Left forelimb (tissue), 1 donor: ENCODE results near the gene DOCK11.

Source experiments
- DNase-seq: peaks from one replicate; pipeline ENCODE4 v3.0.0-alpha.2; 2018; ENCODE audit warnings: low spot score

Gene DOCK11

DNA sequence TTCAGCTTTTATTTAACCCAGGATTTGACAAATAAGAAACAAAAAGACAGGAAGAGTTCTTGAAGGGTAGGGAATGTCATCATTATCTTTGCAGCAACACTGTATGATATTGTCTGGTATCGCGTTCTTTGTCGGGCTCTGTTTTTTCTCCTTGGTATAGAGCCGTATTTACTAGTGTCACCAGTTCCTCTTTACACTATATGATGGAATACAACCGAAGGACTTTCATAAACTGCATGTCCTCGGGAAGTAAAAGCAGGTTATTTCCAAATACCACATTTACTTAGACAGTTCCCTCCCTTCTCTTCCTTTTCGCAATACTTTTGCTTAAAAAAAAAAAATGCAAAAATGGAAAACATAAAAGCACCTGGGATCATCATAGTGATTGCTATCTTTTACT is 135.2 kb downstream of the DOCK11 start:
- no peak for DNase-seq

DNA sequence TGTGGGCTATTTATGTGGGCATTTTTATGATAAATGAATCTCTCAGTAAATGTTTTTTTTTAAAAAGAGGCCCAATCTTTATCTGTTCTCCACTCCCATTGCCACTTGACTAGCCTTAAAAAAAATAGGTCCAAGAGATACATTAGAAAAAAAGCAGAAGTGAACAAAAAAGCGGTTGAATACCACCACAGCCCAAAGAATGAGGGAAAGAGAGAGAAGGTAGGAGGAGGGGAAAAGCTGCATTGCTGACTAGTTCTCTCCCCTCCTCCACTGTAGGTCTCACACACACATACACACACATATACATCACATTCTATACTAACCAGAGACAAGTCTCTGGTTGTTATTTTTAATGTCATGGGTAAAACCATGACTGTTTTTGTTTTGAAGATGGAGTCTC is 136.0 kb downstream of the DOCK11 start:
- DNase-seq, result no peak

DNA sequence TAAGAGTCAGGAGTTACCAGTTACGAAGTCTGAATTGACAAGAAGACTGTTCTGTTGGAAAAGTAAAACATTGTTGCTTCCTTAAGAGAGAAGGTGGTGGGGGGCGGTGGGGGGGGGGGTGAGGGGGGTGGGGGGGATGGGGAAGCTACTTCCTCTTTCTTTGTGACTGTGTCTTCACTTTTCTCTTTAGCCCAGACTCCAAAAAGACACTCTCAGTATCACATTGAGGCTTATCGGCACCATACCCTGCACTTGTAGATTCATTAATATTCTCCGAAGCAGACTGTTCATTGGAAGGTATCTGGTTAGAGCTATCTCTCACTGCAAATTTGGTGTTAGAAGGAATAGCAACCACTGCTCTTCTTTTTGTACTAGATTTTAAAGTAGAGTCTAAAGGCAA is 137.2 kb downstream of the DOCK11 start:
- DNase-seq, result no peak

DNA sequence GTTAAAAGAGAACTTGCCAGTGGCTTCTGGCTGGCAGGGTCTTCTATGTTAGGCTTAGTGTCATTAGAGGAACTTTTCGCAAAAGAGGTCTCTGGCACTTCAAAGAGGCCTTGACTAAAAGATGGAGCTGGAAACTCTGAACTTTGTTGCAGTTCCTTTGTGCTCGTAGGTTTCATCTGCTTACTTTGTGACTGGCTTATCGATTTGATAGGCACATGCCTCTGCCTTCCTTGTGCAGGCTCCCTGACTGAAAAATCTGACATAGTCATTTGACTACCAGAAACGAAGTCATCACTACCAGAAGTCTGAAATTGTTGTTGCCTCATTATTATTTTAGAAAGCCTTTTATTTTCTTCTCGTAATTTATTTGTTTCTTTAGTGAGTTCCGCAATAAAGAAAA is 137.9 kb downstream of the DOCK11 start:
- no peak for DNase-seq

DNA sequence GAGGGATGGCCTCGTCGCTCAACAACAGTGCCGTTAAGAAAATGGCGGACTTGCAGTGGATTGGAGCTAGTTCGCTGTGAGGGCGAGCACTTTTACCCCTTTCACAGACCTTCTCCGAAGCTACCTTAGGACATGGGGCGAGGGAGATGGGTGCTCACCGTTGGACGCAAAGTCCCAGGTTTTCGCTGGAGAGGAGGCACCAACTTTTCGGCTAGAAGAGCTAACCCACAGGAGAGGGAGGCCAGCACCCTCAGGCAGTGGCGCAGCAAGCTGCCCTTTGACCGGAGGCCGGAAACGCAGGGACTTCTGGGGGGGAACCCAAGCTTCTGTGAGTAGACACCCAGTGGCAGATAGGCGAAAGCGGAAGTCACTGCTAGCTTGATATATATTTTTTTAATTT is 138.7 kb downstream of the DOCK11 start:
- DNase-seq, result no peak

DNA sequence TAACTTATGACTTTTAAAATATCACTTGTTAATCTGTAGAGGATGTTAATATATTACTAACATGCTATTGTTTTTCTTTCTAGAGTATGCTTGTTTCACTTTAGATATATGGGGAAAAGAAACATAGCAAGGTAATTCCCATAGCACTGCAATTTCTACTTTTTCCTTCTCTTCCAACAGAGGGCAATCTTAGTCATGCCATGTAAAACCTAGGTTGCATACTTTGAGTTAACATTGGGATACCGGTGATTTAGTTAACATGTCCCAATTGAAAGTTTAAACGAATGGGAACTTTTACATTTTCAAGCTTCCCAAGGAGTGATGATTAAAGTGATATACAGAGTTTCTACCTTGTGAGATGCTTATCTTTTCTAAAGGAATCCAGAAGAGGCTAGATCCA is 142.4 kb downstream of the DOCK11 start:
- no peak for DNase-seq

DNA sequence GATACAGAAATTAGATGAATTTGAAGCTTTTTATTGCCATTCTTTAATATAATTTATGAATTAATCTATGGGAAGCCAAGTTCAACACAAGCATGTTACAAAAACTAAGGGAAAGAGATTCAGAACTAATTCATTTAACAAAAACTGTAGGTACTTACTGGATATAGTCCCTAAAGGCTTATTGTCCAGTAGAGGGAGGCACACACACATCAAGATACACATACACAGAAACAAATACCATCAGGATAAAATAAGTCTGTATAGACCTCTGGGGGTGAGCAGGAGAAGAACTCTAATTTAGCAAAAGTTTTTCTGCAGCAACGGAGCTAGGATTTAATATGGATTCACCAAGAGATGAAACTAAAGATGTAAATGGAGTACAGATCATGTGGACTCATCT is 148.8 kb downstream of the DOCK11 start:
- no peak for DNase-seq

DNA sequence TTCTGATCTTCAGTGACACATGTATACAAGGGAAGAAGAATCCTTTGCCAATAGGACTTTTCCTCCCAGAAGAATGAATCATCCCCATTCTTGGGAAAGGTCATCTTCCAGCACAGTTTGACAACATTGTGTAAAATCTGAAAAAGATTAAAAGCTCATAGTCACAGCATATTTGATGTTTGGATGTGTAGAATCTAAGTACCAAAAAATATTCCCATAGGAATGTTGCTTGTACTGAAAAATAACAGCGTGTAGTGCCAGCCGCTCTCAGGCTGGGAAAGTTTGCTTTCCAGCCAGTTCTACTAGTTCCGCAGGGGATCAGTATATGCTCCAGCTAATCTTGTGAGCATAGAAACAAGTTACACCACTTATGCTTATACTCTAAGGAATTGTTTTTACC is 157.1 kb downstream of the DOCK11 start:
- no peak for DNase-seq

DNA sequence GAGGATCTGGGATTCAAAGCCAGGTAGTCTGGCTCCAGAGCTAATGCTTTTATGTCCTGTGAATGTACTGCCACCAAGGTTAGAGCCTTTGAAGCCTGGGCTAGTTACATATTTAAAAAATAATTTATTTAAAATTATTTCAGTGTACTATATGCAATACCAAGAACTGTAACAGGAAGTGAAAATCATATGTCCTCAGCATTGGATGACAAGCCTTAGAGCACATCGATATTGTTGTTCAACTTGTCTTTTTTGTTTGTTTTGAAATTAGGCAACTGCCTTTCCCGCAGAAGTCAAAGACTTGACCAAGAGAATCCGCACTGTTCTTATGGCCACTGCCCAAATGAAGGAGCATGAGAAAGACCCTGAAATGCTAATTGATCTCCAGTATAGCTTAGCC is 158.7 kb downstream of the DOCK11 start:
- DNase-seq, result no peak

DNA sequence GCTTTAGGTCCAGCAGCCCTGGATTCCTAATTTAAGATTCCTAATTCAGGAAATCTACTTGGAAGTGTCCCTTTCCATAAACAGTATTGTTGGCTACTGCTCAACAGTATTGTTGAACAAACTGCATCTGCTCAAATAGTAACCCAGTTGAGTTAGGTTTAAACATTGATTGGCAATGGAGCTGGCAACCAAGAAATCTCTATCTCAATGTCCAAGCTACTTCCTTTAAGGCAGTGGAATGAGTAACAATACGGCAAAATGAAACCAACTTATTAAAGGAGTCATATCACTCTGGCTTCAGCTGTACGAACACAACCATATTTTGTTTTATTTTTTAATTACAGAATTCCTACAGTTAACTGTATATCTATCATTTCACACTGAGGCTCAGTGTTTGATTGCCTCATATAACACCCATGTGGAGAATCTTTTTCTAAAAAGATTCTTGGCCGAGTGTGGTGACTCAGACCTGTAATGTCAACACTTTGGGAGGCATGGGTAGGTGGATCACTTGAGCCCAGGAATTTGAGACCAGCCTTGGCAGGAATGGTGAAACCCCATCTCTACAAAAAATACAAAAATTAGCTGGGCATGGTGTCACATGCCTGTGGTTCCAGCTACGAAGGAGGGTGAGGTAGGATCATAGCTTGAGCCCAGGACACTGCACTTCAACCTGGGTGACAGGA is 160.1 kb downstream of the DOCK11 start:
- DNase-seq, result no peak

DNA sequence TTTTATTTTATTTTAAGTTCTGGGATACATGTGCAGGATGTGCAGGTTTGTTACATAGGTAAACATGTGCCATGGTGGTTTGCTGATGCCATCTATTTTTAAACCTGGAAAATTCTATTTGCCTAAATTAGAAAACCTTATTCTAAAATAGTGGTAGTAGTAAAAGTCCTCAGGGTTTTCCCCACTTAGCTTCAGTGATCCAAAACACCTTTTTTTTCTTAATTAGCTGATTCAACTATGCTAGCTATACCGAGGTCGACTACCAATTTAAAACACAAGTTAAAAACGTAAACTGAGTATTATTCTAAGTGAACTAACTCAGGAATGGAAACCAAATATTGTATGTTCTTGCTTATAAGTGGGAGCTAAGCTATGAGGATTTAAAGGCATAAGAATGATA is 161.8 kb downstream of the DOCK11 start:
- no peak for DNase-seq

DNA sequence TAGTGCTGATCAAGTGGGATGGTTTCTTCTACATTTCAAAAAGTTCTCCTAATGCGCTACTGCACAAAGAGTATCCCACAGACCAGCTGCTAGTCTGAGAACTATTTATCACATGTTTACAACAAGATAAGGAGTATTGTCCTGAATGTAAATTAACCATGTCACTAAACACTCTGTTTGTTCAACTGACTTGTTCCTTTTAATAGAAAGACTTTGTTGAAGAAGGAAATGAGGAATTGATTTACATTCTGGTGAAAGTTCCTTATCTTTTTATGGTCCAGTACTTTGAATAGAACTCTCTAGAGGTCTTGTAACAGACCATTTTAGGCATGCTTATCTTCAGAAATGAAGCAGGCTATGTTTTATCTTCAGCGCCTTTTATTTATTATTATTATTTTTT is 164.5 kb downstream of the DOCK11 start:
- no peak for DNase-seq

DNA sequence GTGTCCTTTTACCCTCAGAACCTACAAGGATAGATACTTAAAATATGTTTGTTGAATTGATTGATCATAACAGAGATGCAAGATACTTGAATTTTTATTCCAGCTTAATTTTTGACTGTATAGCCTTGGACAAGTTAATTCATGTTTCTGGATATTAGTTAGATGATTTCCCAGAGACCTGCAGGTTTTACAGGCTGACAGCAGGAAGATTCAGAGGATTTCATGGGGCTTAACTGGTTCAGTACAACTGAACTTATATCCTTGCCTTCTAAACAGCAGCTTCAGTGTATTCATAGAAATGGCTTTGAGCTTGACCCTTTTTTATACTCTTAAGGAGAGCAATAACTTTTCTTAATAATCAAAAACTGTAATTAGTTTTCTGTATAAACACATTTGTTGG is 169.6 kb downstream of the DOCK11 start:
- DNase-seq, result no peak

DNA sequence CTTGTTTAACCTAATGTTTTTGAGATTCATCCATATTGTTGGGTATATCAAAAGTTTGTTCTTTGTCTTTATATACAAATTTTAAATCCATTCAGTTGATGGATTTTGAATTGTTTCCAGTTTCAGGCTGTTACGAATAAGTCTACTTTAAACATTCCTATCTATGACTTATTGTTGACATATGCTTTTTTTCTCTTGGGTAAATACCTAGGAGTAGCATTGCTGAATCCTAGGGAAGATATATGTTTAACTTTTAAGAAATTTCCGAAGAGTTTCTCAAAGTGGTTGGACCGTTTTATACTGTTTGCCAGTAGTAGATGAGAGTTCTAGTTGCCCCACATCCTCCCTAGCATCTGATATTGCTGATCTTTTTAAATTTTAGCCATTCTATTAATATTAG is 170.9 kb downstream of the DOCK11 start:
- DNase-seq, result no peak

DNA sequence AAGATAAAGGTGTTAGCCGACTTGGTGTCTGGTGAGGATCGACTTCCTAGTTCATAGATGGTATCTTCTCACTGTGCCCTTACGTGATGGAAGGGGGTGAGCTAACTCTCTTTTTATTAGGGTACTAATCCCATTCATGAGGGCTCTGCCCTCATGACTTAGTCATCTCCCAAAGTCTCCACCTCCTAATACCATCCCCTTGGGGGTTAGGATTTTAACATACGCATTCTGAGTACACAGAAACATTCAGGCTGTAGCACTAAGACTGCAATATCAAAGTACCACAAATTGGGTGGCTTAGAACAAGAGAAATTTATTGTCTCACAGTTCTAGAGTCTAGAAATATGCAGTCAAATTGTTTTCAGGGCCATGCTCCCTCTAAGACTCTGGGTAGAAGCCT is 173.8 kb downstream of the DOCK11 start:
- DNase-seq, result no peak

DNA sequence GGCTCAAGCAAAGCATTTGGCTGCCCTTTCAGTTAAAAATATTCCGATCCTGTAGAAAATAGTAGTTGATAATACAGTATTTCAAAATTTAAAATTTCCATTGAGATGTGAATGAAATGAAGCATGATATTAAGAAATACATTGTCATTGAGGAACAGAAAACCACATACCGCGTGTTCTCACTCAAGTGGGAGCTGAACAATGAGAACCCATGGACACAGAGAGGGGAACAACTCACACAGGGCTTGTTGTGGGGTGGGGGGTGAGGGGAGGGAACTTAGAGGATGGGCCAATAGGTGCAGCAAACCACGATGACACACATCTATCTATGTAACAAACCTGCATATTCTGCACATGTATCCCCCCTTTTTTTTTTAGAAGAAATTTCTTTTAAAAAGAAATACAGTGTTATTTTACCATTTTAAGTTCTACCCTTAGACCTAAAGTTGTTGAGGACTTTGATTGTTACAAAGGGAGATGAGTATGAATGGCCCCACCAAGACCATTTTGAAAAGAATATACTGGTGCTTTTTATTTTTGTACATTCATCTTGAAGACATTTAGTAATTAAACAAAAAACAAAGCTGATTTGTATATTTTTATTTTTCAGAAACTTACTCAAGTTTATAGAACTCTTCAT is 179.8 kb downstream of the DOCK11 start:
- no peak for DNase-seq

DNA sequence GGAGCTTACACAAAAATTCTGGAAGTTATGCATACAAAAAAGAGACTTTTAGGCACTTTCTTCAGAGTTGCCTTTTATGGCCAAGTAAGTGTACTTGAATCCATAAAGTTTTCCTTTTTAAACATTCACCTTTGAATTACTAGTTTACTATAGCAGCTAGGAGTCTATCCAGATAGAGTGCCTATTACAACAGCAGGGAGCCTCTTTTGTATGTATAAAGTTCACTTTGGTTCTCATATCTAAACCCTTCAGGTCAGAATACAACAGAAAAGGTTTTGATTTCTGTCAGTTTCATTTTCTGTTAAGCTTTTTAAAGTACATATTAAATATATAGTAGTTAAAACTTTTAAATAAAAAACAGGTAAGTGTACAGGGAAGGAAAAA is 180.3 kb downstream of the DOCK11 start:
- no peak for DNase-seq

DNA sequence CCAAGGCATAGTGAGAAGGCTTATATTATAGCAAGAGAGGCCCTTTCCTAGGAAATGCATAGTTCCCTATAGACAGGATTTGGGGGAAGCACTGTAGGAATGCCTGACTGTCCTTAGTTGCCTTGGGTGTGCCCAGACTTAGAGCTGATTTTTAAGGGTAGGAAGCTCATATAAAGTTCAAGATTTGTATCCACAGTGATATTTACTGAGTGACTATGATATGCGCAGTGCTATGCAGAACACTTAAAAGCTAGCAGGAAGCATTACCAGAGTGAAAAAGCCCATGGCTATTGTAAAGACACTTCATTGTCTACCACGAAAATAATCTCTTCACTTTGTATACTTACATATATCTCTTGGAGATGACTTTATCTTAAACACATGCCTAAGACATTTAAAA is 181.7 kb downstream of the DOCK11 start:
- DNase-seq, result no peak

DNA sequence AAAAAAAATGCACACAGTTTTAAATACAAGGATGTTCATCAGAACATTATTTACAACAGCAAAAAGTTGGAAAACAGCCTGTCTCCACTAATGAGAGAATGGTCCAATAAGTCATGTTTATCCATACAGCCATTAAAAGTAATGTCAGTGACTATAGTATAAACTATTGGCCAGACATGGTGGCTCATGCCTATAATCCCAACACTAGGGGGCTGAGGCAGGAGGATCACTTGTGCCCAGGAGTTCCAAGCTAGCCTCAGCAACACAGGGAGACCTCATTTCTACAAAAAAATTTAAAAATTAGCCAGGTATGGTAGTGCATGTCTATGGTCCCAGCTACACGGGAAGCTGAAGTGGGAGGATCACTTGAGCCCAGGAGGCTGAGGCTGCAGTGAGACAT is 183.7 kb downstream of the DOCK11 start:
- DNase-seq, result no peak

DNA sequence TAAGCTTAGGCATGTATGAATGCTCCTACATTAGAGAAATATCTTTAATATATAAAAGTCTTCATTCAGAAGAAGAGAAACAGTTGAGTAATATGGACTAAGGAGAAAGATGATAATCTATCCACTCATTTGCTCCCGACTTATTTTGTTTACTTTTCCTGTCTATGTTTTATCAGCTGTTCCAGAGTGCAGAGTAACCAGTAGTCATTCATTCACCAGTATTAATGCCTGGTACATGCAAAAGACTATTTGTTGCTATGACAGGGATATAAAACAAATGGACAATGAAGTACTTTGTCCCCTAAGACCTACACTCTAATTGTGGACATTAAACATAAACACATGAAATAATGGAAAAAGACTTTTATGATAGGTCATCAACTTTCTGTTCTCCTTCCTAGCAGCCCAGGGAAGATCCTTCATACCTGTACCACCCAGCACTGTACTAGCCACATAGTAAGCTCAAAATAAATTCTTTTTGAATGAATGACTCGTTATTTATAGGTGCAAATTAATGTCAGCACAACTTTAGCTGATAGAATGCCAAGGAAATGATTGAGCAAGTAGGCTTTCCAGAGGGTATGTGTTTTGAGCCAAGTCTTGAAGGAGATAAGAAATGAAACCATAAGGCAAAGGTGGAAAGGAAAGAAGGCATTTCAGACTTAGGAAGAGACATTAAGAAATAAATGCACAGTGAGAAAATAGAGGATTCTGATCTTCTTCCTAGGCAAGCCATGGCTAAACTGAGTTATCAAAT is 186.8 kb downstream of the DOCK11 start:
- no peak for DNase-seq

DNA sequence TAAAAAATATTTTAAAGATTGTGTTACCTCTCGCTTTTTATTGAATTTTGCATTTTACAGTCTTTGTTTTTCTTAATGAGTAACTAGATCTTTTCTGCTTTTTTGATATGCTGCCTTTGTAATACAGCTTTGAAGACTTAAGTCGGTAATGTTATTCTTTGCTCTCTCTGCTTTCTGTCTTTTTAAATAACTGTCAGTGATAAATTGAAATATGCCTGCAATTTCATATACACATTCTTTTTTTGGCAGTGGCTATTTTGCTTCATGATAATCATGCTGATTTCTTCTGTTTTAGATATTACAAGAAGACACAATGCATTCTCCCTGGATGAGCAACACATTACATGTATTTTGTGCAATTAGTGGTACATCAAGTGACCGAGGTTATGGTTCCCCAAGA is 189.8 kb downstream of the DOCK11 start:
- DNase-seq, result no peak

DNA sequence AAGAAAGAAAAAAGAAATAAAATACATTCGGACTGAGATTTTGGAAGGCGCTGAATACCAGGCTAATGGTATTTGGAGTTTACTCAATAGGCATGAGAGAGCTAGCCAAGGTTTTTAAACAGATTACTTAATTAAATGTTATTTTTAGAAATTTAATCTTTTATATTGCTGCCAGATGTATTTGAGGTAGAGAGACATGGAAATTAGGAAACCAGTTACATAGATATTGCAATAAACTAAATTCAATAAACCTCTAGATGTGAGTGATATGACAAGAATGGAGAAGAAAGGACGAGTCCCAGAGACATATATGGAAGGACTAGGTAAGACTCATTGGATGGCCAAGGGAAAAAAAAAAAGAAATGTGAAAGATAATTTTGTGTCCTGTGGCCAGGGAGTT is 193.3 kb downstream of the DOCK11 start:
- DNase-seq, result no peak

DNA sequence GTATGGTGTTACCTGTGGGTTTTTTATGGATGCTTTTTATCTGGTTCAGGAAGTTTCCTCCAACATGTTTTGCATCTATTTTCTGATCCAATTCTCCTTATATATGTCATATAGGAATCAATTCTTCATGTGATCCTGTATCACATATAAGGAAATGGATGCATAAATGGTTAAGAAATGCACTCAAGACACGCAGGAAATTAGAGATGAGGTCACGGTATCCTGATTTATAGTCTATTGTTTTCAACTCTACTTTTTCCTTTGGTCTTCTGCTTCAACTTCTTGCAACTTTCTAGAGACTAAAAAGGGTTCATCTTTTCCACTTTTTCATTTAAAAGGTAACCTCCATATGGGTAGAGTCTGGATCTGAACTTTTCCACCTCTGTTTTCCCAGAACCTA is 198.2 kb downstream of the DOCK11 start:
- DNase-seq, result no peak

DNA sequence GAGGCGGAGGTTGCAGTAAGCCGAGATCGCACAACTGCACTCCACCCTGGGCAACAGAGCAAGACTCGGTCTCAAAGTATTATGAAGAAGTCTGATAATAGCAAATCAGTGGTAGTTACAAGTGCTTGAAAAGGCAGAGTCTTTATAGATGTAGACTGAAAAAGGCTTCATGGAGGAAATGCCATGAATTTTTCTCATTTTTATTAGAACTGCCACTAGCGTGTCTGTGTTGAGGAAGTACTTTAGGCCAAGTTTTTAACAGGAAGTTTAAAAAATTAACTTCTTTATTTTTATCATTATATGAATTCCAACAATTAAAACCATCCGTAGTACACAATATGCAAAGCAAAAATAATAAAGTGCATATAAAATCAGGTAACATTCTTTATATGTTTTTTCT is 199.0 kb downstream of the DOCK11 start:
- DNase-seq, result no peak
